ENCODE measurements around the gene UBR1. TPM values are rescaled to one million over a fixed set of nuclear protein-coding genes. Genes with fewer than 3 reads are reported as not detected.

The UBR1 gene
- total RNA-seq, 1 experiment from 2014 or later: 22.2 TPM

DNA sequence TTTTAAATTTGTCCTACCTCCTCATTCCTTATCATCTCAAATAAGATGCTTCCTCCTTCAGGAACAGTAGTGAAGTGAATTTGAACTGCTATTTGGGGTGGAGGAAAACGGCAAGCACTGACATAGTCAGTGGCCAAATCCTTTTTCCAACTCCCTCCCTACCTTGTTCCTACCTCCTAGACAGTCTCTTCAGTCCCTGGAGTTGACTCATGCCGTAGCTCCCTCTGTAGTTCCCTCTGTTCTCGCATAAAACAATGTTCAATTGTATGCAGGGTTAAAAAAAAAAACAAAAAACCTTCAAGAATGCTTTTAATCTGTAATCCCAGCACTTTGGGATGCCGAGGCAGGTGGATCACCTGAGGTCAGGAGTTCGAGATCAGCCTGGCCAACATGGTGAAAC, 1.4 kb downstream of the UBR1 start:
- no peak overlapping the region for H3K14ac ChIP-seq (ENCODE audit: insufficient read depth, low read length)
- no peak overlapping the region for H4K8ac ChIP-seq (replicated peaks; ENCODE audit: insufficient read length, low read depth, low read length)
- no peak overlapping the region for H4K91ac ChIP-seq (ENCODE audit: insufficient read length, low read depth, low read length)
- H3K4me1 ChIP-seq (ENCODE audit: insufficient read depth, low read length): no peaks in the 10 kb centered on the region
- H3K4me2 ChIP-seq (ENCODE audit: insufficient read depth, insufficient read length, low read length): no peak overlapping the region
- H2BK15ac ChIP-seq (ENCODE audit: low read depth, low read length): no peak overlapping the region
- no peak overlapping the region for H4K5ac ChIP-seq (ENCODE audit: insufficient read length, low read depth, low read length)
- H2BK120ac ChIP-seq (ENCODE audit: low read depth, low read length, poor library complexity, severe bottlenecking): no peak overlapping the region
- no peaks in the 10 kb centered on the region for H3K9me3 ChIP-seq (ENCODE audit: control insufficient read depth, low read depth, low read length)
- no peak overlapping the region for H2BK5ac ChIP-seq (ENCODE audit: insufficient read length, low read length)
- H3K27me3 ChIP-seq (ENCODE audit: insufficient read depth, low read length): no peaks in the 10 kb centered on the region
- Mint-ChIP-seq H3K36me3 (ENCODE audit: insufficient read depth in 1 of 3, low read depth in 3 of 3) (peaks cover 5 to 27% (median 25%) of the 10 kb centered on the region in 3 experiments; a peak in 6 of 7 replicates), H3K27ac (peak overlapping the region in 2 of 3 experiments; percentile 72 to 83; a peak in 2 of 7 replicates), H3K4me3 (peak overlapping the region; percentile 65 to 94), H3K27me3 (ENCODE audit: low read depth) (peaks cover 6% of the 10 kb centered on the region), H3K9me3 (no peaks in the 10 kb centered on the region), H3K4me1 (peaks cover 11 to 13% of the 10 kb centered on the region in 2 experiments)
- H3K23me2 ChIP-seq (ENCODE audit: insufficient read length, low read depth, low read length, poor library complexity, severe bottlenecking): peaks cover 8% of the 10 kb centered on the region
- no peak overlapping the region for H3T11ph ChIP-seq (ENCODE audit: low read length)
- H3K4ac ChIP-seq (ENCODE audit: low read depth, low read length): no peak overlapping the region
- no peak overlapping the region for H3K23ac ChIP-seq (ENCODE audit: insufficient read length, low read depth, low read length)
- no peak overlapping the region for H3K27ac ChIP-seq (ENCODE audit: insufficient read length, low read depth, low read length)
- H2BK20ac ChIP-seq (ENCODE audit: low read depth, low read length, poor library complexity, severe bottlenecking): no peak overlapping the region
- TF ChIP-seq, protein P1, sequence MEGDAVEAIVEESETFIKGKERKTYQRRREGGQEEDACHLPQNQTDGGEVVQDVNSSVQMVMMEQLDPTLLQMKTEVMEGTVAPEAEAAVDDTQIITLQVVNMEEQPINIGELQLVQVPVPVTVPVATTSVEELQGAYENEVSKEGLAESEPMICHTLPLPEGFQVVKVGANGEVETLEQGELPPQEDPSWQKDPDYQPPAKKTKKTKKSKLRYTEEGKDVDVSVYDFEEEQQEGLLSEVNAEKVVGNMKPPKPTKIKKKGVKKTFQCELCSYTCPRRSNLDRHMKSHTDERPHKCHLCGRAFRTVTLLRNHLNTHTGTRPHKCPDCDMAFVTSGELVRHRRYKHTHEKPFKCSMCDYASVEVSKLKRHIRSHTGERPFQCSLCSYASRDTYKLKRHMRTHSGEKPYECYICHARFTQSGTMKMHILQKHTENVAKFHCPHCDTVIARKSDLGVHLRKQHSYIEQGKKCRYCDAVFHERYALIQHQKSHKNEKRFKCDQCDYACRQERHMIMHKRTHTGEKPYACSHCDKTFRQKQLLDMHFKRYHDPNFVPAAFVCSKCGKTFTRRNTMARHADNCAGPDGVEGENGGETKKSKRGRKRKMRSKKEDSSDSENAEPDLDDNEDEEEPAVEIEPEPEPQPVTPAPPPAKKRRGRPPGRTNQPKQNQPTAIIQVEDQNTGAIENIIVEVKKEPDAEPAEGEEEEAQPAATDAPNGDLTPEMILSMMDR (conservative IDR thresholded peaks at IDR 0.05): no peak
- no peaks in the 10 kb centered on the region for H4K20me1 ChIP-seq (ENCODE audit: control insufficient read depth, insufficient read depth, insufficient read length)
- DNase-seq: no peak
- H3K9ac ChIP-seq (ENCODE audit: extremely low read depth, insufficient read length, low read length): no peak overlapping the region
- no CpG with 5 or more reads among the region's 5 CpGs for WGBS (ENCODE audit: extremely low coverage, insufficient read length, low lambda C conversion rate)
- no peak overlapping the region for H3K18ac ChIP-seq (ENCODE audit: insufficient read length, low read depth, low read length)
- no peak overlapping the region for H2AFZ ChIP-seq (ENCODE audit: low read length)
- H3K79me1 ChIP-seq (ENCODE audit: insufficient read depth, low read depth, low read length, poor library complexity, severe bottlenecking): peaks cover 9% of the 10 kb centered on the region
- no peak overlapping the region for H2BK12ac ChIP-seq (ENCODE audit: insufficient read length, low read depth, low read length)
- peaks cover 1% of the 10 kb centered on the region; the same call in 1 of the 2 replicates for H3K79me2 ChIP-seq (ENCODE audit: insufficient read depth, low read length)
- H3K56ac ChIP-seq (ENCODE audit: insufficient read length, low read depth, low read length): no peak overlapping the region
- no peak overlapping the region for H2AK5ac ChIP-seq (ENCODE audit: insufficient read length, low read length)
